HEK293T (cell line): ENCODE data around the gene UMOD.

Source experiments
- BHLHE40 ChIP-seq: fragments of 450-650 bp; IDR thresholded peaks from 2 replicates; pipeline ENCODE4 v1.6.1; 2016; ENCODE audit warnings: mild to moderate bottlenecking, moderate library complexity, borderline replicate concordance
- ELF4 ChIP-seq: fragments of 450-650 bp; IDR thresholded peaks from 2 replicates; pipeline ENCODE4 v1.6.1; 2017; ENCODE audit warnings: antibody characterized with exemption
- FOXA1 ChIP-seq: fragments of 450-650 bp; IDR thresholded peaks from 2 replicates; pipeline ENCODE4 v1.6.1; 2016; ENCODE audit warnings: mild to moderate bottlenecking
- FOXK2 ChIP-seq: fragments of 450-650 bp; IDR thresholded peaks from 2 replicates; pipeline ENCODE4 v1.6.1; 2016; ENCODE audit warnings: mild to moderate bottlenecking
- FOXM1 ChIP-seq: fragments of 450-650 bp; IDR thresholded peaks from 2 replicates; pipeline ENCODE4 v1.6.1; 2017; ENCODE audit warnings: mild to moderate bottlenecking, borderline replicate concordance
- HDGF ChIP-seq: fragments of 450-650 bp; IDR thresholded peaks from 2 replicates; pipeline ENCODE4 v1.6.1; 2017; ENCODE audit warnings: antibody characterized with exemption, borderline replicate concordance
- LEF1 ChIP-seq: fragments of 450-650 bp; IDR thresholded peaks from 2 replicates; pipeline ENCODE4 v1.6.1; 2017; ENCODE audit warnings: mild to moderate bottlenecking, borderline replicate concordance
- NFRKB ChIP-seq: fragments of 450-650 bp; IDR thresholded peaks from 2 replicates; pipeline ENCODE4 v1.6.1; 2016; ENCODE audit warnings: mild to moderate bottlenecking, moderate library complexity
- SP1 ChIP-seq: fragments of 450-650 bp; IDR thresholded peaks from 2 replicates; pipeline ENCODE4 v1.6.1; 2017
- SUZ12 ChIP-seq: fragments of 450-650 bp; IDR thresholded peaks from 2 replicates; pipeline ENCODE4 v1.6.1; 2016; ENCODE audit warnings: mild to moderate bottlenecking
- TARDBP ChIP-seq: fragments of 450-650 bp; IDR thresholded peaks from 2 replicates; pipeline ENCODE4 v1.6.1; 2016
- ZNF384 ChIP-seq: fragments of 450-650 bp; IDR thresholded peaks from 2 replicates; pipeline ENCODE4 v1.6.1; 2016
- TF ChIP-seq, protein P1 (sequence below): fragments of 450-650 bp; IDR thresholded peaks from 2 replicates; pipeline ENCODE4 v1.6.1; 2016

GRCh38 chr16:20316715-20317114 lies 35.8 kb downstream of the UMOD start:
- TF ChIP-seq ELF4 (no peak), BHLHE40 (no peak), ZNF384 (no peak), FOXM1 (no peak), HDGF (no peak), NFRKB (no peak), FOXK2 (no peak), SP1 (no peak), SUZ12 (no peak), LEF1 (no peak), TARDBP (no peak), FOXA1 (no peak)
- TF ChIP-seq, protein P1, sequence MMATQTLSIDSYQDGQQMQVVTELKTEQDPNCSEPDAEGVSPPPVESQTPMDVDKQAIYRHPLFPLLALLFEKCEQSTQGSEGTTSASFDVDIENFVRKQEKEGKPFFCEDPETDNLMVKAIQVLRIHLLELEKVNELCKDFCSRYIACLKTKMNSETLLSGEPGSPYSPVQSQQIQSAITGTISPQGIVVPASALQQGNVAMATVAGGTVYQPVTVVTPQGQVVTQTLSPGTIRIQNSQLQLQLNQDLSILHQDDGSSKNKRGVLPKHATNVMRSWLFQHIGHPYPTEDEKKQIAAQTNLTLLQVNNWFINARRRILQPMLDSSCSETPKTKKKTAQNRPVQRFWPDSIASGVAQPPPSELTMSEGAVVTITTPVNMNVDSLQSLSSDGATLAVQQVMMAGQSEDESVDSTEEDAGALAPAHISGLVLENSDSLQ: no peak
